H1 (cell line): ENCODE results near the gene TBC1D24. TPM values are rescaled to one million over a fixed set of nuclear protein-coding genes. Genes with fewer than 3 reads are reported as not detected.

Experiments used
- CTCF ChIA-PET: fragments of 300-600 bp; sonication (Branson Sonifier 250); formaldehyde crosslinking; loops from one replicate; lab custom pipeline; 2021; ENCODE audit not compliant: partially characterized antibody; lab: Charles Lee
- POLR2A ChIA-PET: fragments of 300-600 bp; sonication (Branson Sonifier 250); formaldehyde crosslinking; loops from one replicate; lab custom pipeline; 2021; ENCODE audit warnings: inconsistent platforms; ENCODE audit not compliant: partially characterized antibody; lab: Charles Lee
- DNase-seq, 2 experiments: peaks; one replicate each; pipeline versions ENCODE4 v3.0.0 to v3.0.0-alpha.2; 2010 to 2022; ENCODE audit warnings: low spot score in 2 of 2, low read depth in 1 of 2, mixed read lengths in 1 of 2
- FAIRE-seq: peaks from 2 replicates; lab custom pipeline; 2011; peaks lifted over from hg19 to GRCh38; lab: Jason Lieb, UNC
- H2AFZ ChIP-seq: 2 replicates; pipeline ENCODE4 v1.8.1; 2012; ENCODE audit warnings: low read length, inconsistent platforms
- H2AK5ac ChIP-seq: 2 replicates; pipeline ENCODE4 v1.6.1; 2013; ENCODE audit warnings: low read depth, low read length
- H2BK120ac ChIP-seq: replicated peaks from 2 replicates; pipeline ENCODE3; 2013; ENCODE audit warnings: low read depth, low read length, inconsistent platforms
- H2BK12ac ChIP-seq: 2 replicates; pipeline ENCODE4 v1.6.1; 2013; ENCODE audit warnings: low read depth, low read length
- H2BK15ac ChIP-seq: 2 replicates; pipeline ENCODE4 v1.6.1; 2013; ENCODE audit warnings: low read length
- H2BK20ac ChIP-seq: 2 replicates; pipeline ENCODE4 v1.6.1; 2013; ENCODE audit warnings: low read length
- H2BK5ac ChIP-seq: 2 replicates; pipeline ENCODE4 v1.6.1; 2013; ENCODE audit warnings: low read depth, low read length
- H3K14ac ChIP-seq: 2 replicates; pipeline ENCODE4 v1.6.1; 2013; ENCODE audit warnings: inconsistent platforms; ENCODE audit not compliant: insufficient read length
- H3K18ac ChIP-seq: 2 replicates; pipeline ENCODE4 v1.6.1; 2013; ENCODE audit warnings: low read length; ENCODE audit errors: extremely low read depth
- H3K23ac ChIP-seq: 2 replicates; pipeline ENCODE4 v1.6.1; 2013; ENCODE audit warnings: inconsistent platforms; ENCODE audit not compliant: insufficient read length
- H3K23me2 ChIP-seq: 2 replicates; pipeline ENCODE4 v1.6.1; 2013; ENCODE audit warnings: low read depth, low read length
- H3K27ac ChIP-seq: 2 replicates; pipeline ENCODE4 v1.6.1; 2011; ENCODE audit warnings: low read depth, low read length, inconsistent platforms
- H3K27me3 ChIP-seq, 4 experiments: replicated peaks in 1 of 4; 1 replicate in 1 of 4; 2 replicates in 3 of 4; pipeline versions ENCODE4 v1.6.1 to v1.8.1; 2011 to 2013; ENCODE audit warnings: low read length in 3 of 4, mild to moderate bottlenecking in 3 of 4, inconsistent platforms in 2 of 4, mixed read lengths in 2 of 4, moderate library complexity in 1 of 4; ENCODE audit not compliant: control insufficient read depth in 3 of 4, insufficient read depth in 3 of 4; ENCODE audit errors: extremely low read depth in 1 of 4
- H3K36me3 ChIP-seq, 4 experiments: 2 replicates each; pipeline versions ENCODE4 v1.6.1 to v1.8.1; 2011 to 2013; ENCODE audit warnings: mild to moderate bottlenecking in 4 of 4, low read length in 3 of 4, moderate library complexity in 2 of 4, control low read depth in 1 of 4, inconsistent platforms in 1 of 4; ENCODE audit not compliant: insufficient read depth in 4 of 4, control insufficient read depth in 2 of 4
- H3K4ac ChIP-seq: replicated peaks from 2 replicates; pipeline ENCODE3; 2013; ENCODE audit warnings: low read length, low read depth, mixed read lengths, inconsistent platforms; ENCODE audit not compliant: insufficient read length
- H3K4me1 ChIP-seq, 4 experiments: replicated peaks in 1 of 4; 1 replicate in 1 of 4; 2 replicates in 3 of 4; pipeline versions ENCODE4 v1.6.1 to v1.8.1; 2011 to 2013; ENCODE audit warnings: low read length in 3 of 4, inconsistent platforms in 2 of 4, mixed read lengths in 1 of 4; ENCODE audit not compliant: insufficient read depth in 4 of 4, control insufficient read depth in 3 of 4
- H3K4me2 ChIP-seq, 2 experiments: 2 replicates each; pipeline versions ENCODE4 v1.6.1 to v1.8.1; 2011 to 2013; ENCODE audit warnings: low read depth in 2 of 2, low read length in 2 of 2, control low read depth in 1 of 2, inconsistent platforms in 1 of 2, mild to moderate bottlenecking in 1 of 2; ENCODE audit not compliant: insufficient read depth in 1 of 2
- H3K4me3 ChIP-seq, 4 experiments: fragments of 200-600, 300-600 bp in 1 of 4; sonication (generic), shearing (Covaris generic), sonication (Bioruptor Twin) in 1 of 4; 2 replicates each; pipeline versions ENCODE4 v1.5.1 to v1.8.1; 2011 to 2016; ENCODE audit warnings: low read length in 4 of 4, low read depth in 3 of 4, control low read depth in 2 of 4, inconsistent platforms in 2 of 4, mild to moderate bottlenecking in 2 of 4, mixed read lengths in 1 of 4, moderate library complexity in 1 of 4; ENCODE audit not compliant: insufficient read depth in 2 of 4; ENCODE audit errors: extremely low read depth in 1 of 4
- H3K56ac ChIP-seq: replicated peaks from 2 replicates; pipeline ENCODE3; 2013; ENCODE audit warnings: low read depth, mild to moderate bottlenecking, mixed read lengths, low read length, inconsistent platforms; ENCODE audit not compliant: insufficient read length
- H3K79me1 ChIP-seq: 2 replicates; pipeline ENCODE4 v1.6.1; 2013; ENCODE audit warnings: low read depth, low read length, control low read depth
- H3K79me2 ChIP-seq, 2 experiments: 2 replicates each; pipeline versions ENCODE4 v1.6.1 to v1.8.1; 2012 to 2013; ENCODE audit warnings: low read length in 2 of 2, mild to moderate bottlenecking in 2 of 2, inconsistent platforms in 1 of 2; ENCODE audit not compliant: insufficient read depth in 2 of 2, control insufficient read depth in 1 of 2
- H3K9ac ChIP-seq, 4 experiments: replicated peaks in 1 of 4; 1 replicate in 1 of 4; 2 replicates in 3 of 4; pipeline versions ENCODE4 v1.6.1 to v1.8.1; 2011 to 2013; ENCODE audit warnings: low read depth in 3 of 4, low read length in 3 of 4, control low read depth in 2 of 4, mild to moderate bottlenecking in 2 of 4, moderate library complexity in 2 of 4, inconsistent platforms in 1 of 4; ENCODE audit errors: extremely low read depth in 1 of 4
- H3K9me3 ChIP-seq, 2 experiments: 2 replicates each; pipeline versions ENCODE4 v1.6.1 to v1.8.1; 2012 to 2013; ENCODE audit warnings: mild to moderate bottlenecking in 2 of 2, moderate library complexity in 2 of 2, control low read depth in 1 of 2, inconsistent platforms in 1 of 2, low read depth in 1 of 2, low read length in 1 of 2, mixed read lengths in 1 of 2; ENCODE audit not compliant: insufficient read depth in 2 of 2
- H4K20me1 ChIP-seq, 2 experiments: replicated peaks in 1 of 2; 2 replicates each; pipeline versions ENCODE3 to v1.8.1; 2011 to 2013; ENCODE audit warnings: inconsistent platforms in 2 of 2, low read length in 2 of 2, mild to moderate bottlenecking in 1 of 2; ENCODE audit not compliant: insufficient read depth in 2 of 2, control insufficient read depth in 1 of 2
- H4K5ac ChIP-seq: 2 replicates; pipeline ENCODE4 v1.6.1; 2013; ENCODE audit warnings: low read length, low read depth, mixed read lengths, inconsistent platforms; ENCODE audit not compliant: insufficient read length
- H4K8ac ChIP-seq: 2 replicates; pipeline ENCODE4 v1.8.0; 2013; ENCODE audit warnings: mild to moderate bottlenecking, moderate library complexity, low read length, inconsistent platforms; ENCODE audit not compliant: insufficient read depth; ENCODE audit errors: extremely low read depth
- H4K91ac ChIP-seq: replicated peaks from 2 replicates; pipeline ENCODE3; 2013; ENCODE audit warnings: low read length, mixed read lengths, inconsistent platforms; ENCODE audit not compliant: insufficient read length
- ASH2L ChIP-seq: fragments of 200-600, 300-600 bp; sonication (generic); IDR thresholded peaks from one replicate; pipeline ENCODE4 v1.7.1; 2017; ENCODE audit warnings: low read length
- CTCF ChIP-seq, 3 experiments: IDR thresholded peaks; 1 replicate in 2 of 3; 2 replicates in 1 of 3; pipeline versions ENCODE4 v1.5.1 to v1.6.1; 2011; ENCODE audit warnings: low read length in 3 of 3, mild to moderate bottlenecking in 3 of 3, inconsistent platforms in 2 of 3, low read depth in 1 of 3, moderate library complexity in 1 of 3; ENCODE audit not compliant: insufficient read depth in 1 of 3; ENCODE audit errors: control extremely low read depth in 1 of 3
- EGR1 ChIP-seq: IDR thresholded peaks from 2 replicates; pipeline ENCODE4 v1.6.1; 2011; ENCODE audit warnings: low read depth, low read length, borderline replicate concordance
- FOSL1 ChIP-seq: IDR thresholded peaks from 2 replicates; pipeline ENCODE4 v1.6.1; 2011; ENCODE audit warnings: mild to moderate bottlenecking, low read depth, low read length, moderate library complexity; ENCODE audit not compliant: insufficient read depth
- MAFK ChIP-seq: IDR thresholded peaks from 2 replicates; pipeline ENCODE4 v1.6.1; 2012; ENCODE audit warnings: low read depth, mild to moderate bottlenecking, improper control_type of control experiment, low read length
- POLR2A ChIP-seq, 2 experiments: IDR thresholded peaks; 1 replicate in 1 of 2; 2 replicates in 1 of 2; pipeline ENCODE4 v1.6.1; 2011; ENCODE audit warnings: low read depth in 2 of 2, low read length in 2 of 2, mild to moderate bottlenecking in 2 of 2; ENCODE audit errors: control extremely low read depth in 1 of 2
- RAD21 ChIP-seq, 2 experiments: IDR thresholded peaks in 1 of 2; conservative IDR thresholded peaks in 1 of 2; 2 replicates each; pipeline ENCODE4 v1.6.1; 2011; ENCODE audit warnings: low read depth in 2 of 2, low read length in 2 of 2, improper control_type of control experiment in 1 of 2, inconsistent platforms in 1 of 2, mild to moderate bottlenecking in 1 of 2, moderate library complexity in 1 of 2
- SIN3A ChIP-seq, 2 experiments: IDR thresholded peaks in 1 of 2; conservative IDR thresholded peaks in 1 of 2; 2 replicates each; pipeline ENCODE4 v1.6.1; 2011 to 2012; ENCODE audit warnings: low read length in 2 of 2, improper control_type of control experiment in 1 of 2, low read depth in 1 of 2, mild to moderate bottlenecking in 1 of 2
- WGBS, 2 experiments: shearing (Covaris generic) in 1 of 2; methylation state at CpG; one replicate each; pipeline versions ENCODE4 v1.1.6 to v1.1.7; 2013 to 2015; ENCODE audit warnings: low lambda C conversion rate in 2 of 2, mixed read lengths in 2 of 2, inconsistent platforms in 1 of 2, low coverage in 1 of 2, missing lambda C conversion rate in 1 of 2; ENCODE audit not compliant: insufficient replicate concordance in 2 of 2, insufficient coverage in 1 of 2, insufficient read length in 1 of 2; ENCODE audit errors: extremely low coverage in 1 of 2, missing lambda C conversion rate in 1 of 2; 5-methylcytosine and 5-hydroxymethylcytosine counted together
- polyA plus RNA-seq, 7 experiments: library from polyadenylated mRNA; depleted of rRNA in 3 of 7; stranded (reverse) in 5 of 7; unstranded in 2 of 7; fragments of >200 nt in 5 of 7; fragments of 200-250 nt in 2 of 7; gene quantifications; 1 replicate in 5 of 7; 2 replicates in 1 of 7; 4 replicates in 1 of 7; pipeline versions ENCODE4 v1.2.1 to v1.2.3, GENCODE V29; 2011 to 2013; ENCODE audit warnings: missing spikeins in 2 of 7, mixed read lengths in 2 of 7
- total RNA-seq: library from RNA; stranded (reverse); fragmentation: NEBNext Ultra II Directional; extraction: Animal tissue kit (Norgen Biotek cat#: 25700); gene quantifications from 2 replicates; pipeline ENCODE4 v1.2.1, GENCODE V29; 2021

TBC1D24 gene
- total and polyA plus RNA-seq, 2 of the 8 experiments (the other 6 are each of a cell fraction or from before 2014, with no cell fraction given) = 8.7 to 21.5 TPM

GRCh38 chr16:2465653-2466415 is 9.1 kb upstream of the TBC1D24 start:
- H3K56ac ChIP-seq = no peak overlapping the region
- no peak overlapping the region for H4K8ac ChIP-seq
- no peak overlapping the region for H3K18ac ChIP-seq
- no peak overlapping the region for H2BK20ac ChIP-seq
- H2AFZ ChIP-seq = no peak overlapping the region
- H3K4me1 ChIP-seq = peaks cover 0 to 32% (median 22%) of the 10 kb centered on the region in 4 experiments; a peak in 6 of 7 replicates
- FAIRE-seq (no peak), DNase-seq (peak in 1 of 2 experiments; percentile 63)
- peaks cover 2 to 5% of the 10 kb centered on the region in 2 experiments for H4K20me1 ChIP-seq
- 87% methylated on average over 12 of the region's 12 CpGs; no CpG with 5 or more reads in 1 of the 2 experiments for WGBS, 2 experiments
- no peak overlapping the region for H2BK15ac ChIP-seq
- no peak overlapping the region for H2AK5ac ChIP-seq
- no peak overlapping the region for H3K4ac ChIP-seq
- H3K27me3 ChIP-seq = peaks cover 4 to 27% (median 23%) of the 10 kb centered on the region in 4 experiments
- H3K79me1 ChIP-seq = peaks cover 8% of the 10 kb centered on the region
- H3K23me2 ChIP-seq = peaks cover 12% of the 10 kb centered on the region; the same call in 1 of the 2 replicates
- H4K91ac ChIP-seq = no peak overlapping the region
- H2BK12ac ChIP-seq = no peak overlapping the region
- H3K4me2 ChIP-seq = no peak overlapping the region
- H2BK120ac ChIP-seq = no peak overlapping the region
- H3K14ac ChIP-seq = no peak overlapping the region
- H3K4me3 ChIP-seq = no peak overlapping the region
- no peak overlapping the region for H3K23ac ChIP-seq
- H3K79me2 ChIP-seq = peaks cover 0 to 3% of the 10 kb centered on the region in 2 experiments; a peak in 2 of 4 replicates
- peak in 2 of 3 experiments; percentile 51 to 78; a peak in 3 of 4 replicates for TF ChIP-seq CTCF (IDR thresholded peaks at IDR 0.05; ENCODE audit: control extremely low read depth in 1 of 3, insufficient read depth in 1 of 3, low read depth in 1 of 3, low read length in 3 of 3)
- TF ChIP-seq MAFK = no peak
- no peak for TF ChIP-seq SIN3A (conservative IDR thresholded peaks at IDR 0.05 in 1 of 2, IDR thresholded peaks at IDR 0.05 in 1 of 2; ENCODE audit: low read depth in 1 of 2, low read length in 2 of 2)
- TF ChIP-seq EGR1 = peak; percentile 82; the same call in 1 of the 2 replicates
- TF ChIP-seq POLR2A (IDR thresholded peaks at IDR 0.05; ENCODE audit: control extremely low read depth in 1 of 2, low read depth in 2 of 2, low read length in 2 of 2) = 0 out of 3 replicates have a peak, but pooled peaks of 1 of the 2 experiments have one; percentile 18
- 0 out of 2 replicates have a peak, but pooled peaks have one; percentile 41 for TF ChIP-seq FOSL1
- no peak for TF ChIP-seq ASH2L
- peak; percentile 41 to 52; a peak in 3 of 4 replicates for TF ChIP-seq RAD21 (IDR thresholded peaks at IDR 0.05 in 1 of 2, conservative IDR thresholded peaks at IDR 0.05 in 1 of 2; ENCODE audit: low read depth in 2 of 2, low read length in 2 of 2)
- no peak overlapping the region for H4K5ac ChIP-seq
- ChIA-PET CTCF (interaction anchor here (1.0 kb wide), 1 partner anchor 13 kb away, joined by 3 read pairs; no protein-coding TSS in a partner anchor), POLR2A (interaction anchor here (0.7 to 1.4 kb wide), 5 partner anchors 9 to 220 kb away, joined by 3 to 4 read pairs (median 3); partner anchors contain the start of gene AMDHD2)
- H2BK5ac ChIP-seq = no peak overlapping the region
- H3K27ac ChIP-seq = no peak overlapping the region
- H3K36me3 ChIP-seq = peaks cover 0 to 16% (median 8%) of the 10 kb centered on the region in 4 experiments; a peak in 4 of 8 replicates
- no peaks in the 10 kb centered on the region for H3K9me3 ChIP-seq
- no peak overlapping the region; a peak in 1 of 7 replicates for H3K9ac ChIP-seq
